Measurements from ENCODE around the gene SCFD2.

DNA sequence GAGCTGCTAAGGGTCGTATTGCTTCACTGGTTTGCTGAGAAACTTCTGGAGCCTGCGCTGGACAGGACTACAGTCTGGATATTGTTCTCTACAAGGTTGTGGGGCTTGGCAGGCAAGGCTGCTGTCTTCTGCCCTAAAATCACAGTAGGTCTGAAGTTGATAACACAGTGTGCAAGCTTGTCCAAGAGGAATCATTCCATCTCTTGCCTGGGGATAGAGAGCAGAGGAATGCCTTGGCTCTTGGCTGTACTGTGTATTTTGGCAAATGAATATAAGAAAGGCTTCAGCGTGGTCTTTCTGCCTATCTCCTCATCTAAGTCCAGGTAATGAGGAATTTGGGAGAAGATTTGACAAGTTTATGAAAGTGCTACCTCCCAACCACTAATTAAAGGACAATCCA, 513.1 kb downstream of the SCFD2 start:
- TF ChIP-seq CTCF (conservative IDR thresholded peaks at IDR 0.05; ENCODE audit: low read depth, low read length) (no peak), EZH2 (IDR thresholded peaks at IDR 0.05; ENCODE audit: low read length, unreplicated experiment) (no peak), EZH2phosphoT487 (IDR thresholded peaks at IDR 0.05; ENCODE audit: borderline replicate concordance, low read length) (no peak)

Measured in PC-3 (cell line).